ENCODE measurements around the gene SERPINB11.

The SERPINB11 gene

GRCh38 chr18:63681449-63682340 is 21.1 kb upstream of the SERPINB11 start:
- DNase-seq (ENCODE audit: extremely low read depth, low read depth), result no peak
- TF ChIP-seq CTCF (IDR thresholded peaks at IDR 0.05; ENCODE audit: low read depth, low read length), result no peak

GRCh38 chr18:63683152-63683551 is 19.6 kb upstream of the SERPINB11 start:
- peak; percentile 52 for DNase-seq (ENCODE audit: extremely low read depth, low read depth)
- no peak for TF ChIP-seq CTCF (IDR thresholded peaks at IDR 0.05; ENCODE audit: low read depth, low read length)

GRCh38 chr18:63683890-63684289 is 18.9 kb upstream of the SERPINB11 start:
- no peak for DNase-seq (ENCODE audit: extremely low read depth, low read depth)
- TF ChIP-seq CTCF (IDR thresholded peaks at IDR 0.05; ENCODE audit: low read depth, low read length), result no peak

- no peak for DNase-seq (ENCODE audit: extremely low read depth, low read depth)
- no peak for TF ChIP-seq CTCF (IDR thresholded peaks at IDR 0.05; ENCODE audit: low read depth, low read length)
Observed at GRCh38 chr18:63684718-63685117, 18.0 kb upstream of the SERPINB11 start.

GRCh38 chr18:63686871-63687270 is 15.9 kb upstream of the SERPINB11 start:
- no peak for DNase-seq (ENCODE audit: extremely low read depth, low read depth)
- no peak for TF ChIP-seq CTCF (IDR thresholded peaks at IDR 0.05; ENCODE audit: low read depth, low read length)

- DNase-seq (ENCODE audit: extremely low read depth, low read depth), result no peak
- TF ChIP-seq CTCF (IDR thresholded peaks at IDR 0.05; ENCODE audit: low read depth, low read length), result no peak
Observed at GRCh38 chr18:63689064-63689463, 13.7 kb upstream of the SERPINB11 start.

GRCh38 chr18:63697097-63697660 is 5.6 kb upstream of the SERPINB11 start:
- DNase-seq (ENCODE audit: extremely low read depth, low read depth), result no peak
- TF ChIP-seq CTCF (IDR thresholded peaks at IDR 0.05; ENCODE audit: low read depth, low read length), result no peak
